Endothelial cell of hepatic sinusoid (primary cell): Measurements from ENCODE around the gene C20orf202.
"Not testable (repeated sequence)": the region's sequence is repeated elsewhere in the genome, so short reads cannot be mapped to it uniquely, and the experiment has no call there.

Source experiments
- in situ Hi-C: cut with HindIII; loops from 2 replicates; pipeline ENCODE4 v1.10.0; 2017; ENCODE audit warnings: low sequenced_read_pairs

Gene C20orf202

DNA sequence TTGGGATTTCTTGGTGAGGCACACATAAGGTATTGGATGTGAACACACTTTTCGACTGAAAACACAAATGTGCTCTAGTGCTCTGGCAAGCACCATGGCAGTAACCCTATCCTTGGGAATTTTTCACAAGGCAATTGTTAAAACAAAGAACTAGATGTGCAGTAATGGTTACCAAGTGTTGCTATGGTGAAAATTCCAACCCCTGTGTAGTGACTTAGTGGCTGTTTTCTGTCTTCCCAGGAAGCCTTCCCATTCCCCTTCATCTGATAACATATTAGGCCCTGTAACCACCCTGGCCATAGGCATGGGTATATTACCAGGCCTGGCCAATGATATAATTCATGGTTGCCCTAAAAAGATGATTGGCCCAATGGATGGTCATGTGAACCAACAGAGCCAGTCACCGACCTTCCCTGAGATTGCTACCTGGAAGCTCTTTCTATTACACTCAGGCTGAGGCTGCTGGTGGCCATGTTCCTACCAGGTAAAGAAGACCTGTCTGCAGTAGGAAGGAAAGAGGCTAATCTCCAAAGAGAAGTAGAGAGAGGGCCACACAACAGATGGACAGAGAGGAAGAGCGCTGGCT lies 4.1 kb downstream of the C20orf202 start:
- in situ Hi-C loops = no loop called here

DNA sequence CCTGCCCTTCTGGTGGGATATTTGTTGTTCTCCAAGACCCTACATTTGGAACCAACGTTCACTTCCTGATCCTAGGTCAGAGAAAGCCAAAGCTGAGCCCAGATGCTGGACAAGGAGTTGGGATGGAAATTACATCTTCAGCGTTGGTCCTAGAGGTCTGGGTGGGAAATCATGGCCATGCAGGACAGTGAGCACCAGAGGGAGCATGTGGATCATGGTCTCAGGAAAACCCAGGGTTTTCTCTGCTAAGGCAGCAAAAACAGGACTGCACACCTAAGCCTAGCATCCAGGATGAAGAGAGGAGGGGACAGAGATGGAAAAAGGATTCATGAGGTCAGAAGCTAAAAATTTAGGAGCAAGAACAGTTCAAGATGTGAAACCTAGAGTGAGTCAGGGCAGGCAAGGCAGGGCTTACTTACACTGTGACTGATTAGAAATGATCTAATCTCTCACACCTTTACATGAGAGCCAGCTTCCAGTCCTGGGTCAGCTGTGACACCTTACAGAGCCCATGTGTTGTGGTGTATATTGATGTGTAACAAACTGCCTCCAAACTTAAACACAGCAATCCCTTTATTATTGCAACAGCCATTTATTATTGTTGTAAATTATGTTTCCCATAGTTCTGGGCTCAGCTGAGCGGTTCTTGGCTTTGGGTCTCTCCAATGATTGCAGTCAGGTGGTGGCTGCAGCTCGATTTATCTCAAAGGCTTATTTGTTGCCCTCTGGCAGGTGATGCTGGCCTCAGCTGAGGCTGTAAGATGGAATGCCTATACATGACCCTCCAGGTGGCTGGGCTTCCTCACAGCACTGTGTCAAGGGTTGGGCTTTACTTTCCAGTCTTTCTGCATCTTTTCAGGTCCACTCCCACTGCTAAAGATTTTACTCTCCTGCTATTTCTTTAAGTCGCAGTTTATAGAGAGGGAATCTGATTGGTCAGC lies 6.5 kb downstream of the C20orf202 start:
- in situ Hi-C loops = no loop called here

DNA sequence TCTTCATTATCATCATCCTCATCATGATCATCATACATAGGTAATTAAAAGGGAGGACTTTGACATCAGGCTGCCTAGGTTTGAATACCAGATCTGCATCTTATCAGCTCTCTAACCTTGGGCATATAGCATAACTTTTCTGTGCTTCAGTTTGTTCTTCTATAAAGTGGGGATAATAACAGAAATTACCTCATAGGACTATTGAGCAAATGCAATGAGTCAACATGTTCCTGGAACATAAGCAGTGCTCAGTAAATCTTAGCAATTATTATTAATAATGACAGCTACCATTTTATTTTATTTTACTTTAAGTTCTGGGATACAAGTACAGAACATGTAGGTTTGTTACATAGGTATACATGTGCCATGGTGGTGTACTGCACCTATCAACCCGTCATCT lies 7.2 kb downstream of the C20orf202 start:
- in situ Hi-C loops = no loop called here

DNA sequence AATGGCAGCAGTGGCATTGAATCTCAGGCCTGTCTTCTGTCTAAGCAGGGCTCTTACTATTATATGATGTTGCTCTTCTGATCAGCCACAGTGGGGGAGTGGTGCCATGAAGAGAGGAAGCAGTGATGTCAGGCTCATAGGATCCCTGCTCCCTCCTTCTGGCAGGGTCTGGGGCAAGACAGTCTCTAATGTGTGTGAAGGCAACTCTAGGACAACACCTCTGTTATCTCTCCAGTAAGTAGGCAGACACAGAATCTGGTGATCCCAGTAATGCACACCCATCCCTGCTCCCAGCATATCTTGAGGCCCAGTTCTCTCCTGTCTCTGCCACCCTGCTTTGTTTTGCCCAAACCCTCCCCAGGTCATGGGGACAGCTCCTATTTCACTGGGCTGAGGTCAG lies 8.8 kb downstream of the C20orf202 start:
- in situ Hi-C loops = no loop called here

DNA sequence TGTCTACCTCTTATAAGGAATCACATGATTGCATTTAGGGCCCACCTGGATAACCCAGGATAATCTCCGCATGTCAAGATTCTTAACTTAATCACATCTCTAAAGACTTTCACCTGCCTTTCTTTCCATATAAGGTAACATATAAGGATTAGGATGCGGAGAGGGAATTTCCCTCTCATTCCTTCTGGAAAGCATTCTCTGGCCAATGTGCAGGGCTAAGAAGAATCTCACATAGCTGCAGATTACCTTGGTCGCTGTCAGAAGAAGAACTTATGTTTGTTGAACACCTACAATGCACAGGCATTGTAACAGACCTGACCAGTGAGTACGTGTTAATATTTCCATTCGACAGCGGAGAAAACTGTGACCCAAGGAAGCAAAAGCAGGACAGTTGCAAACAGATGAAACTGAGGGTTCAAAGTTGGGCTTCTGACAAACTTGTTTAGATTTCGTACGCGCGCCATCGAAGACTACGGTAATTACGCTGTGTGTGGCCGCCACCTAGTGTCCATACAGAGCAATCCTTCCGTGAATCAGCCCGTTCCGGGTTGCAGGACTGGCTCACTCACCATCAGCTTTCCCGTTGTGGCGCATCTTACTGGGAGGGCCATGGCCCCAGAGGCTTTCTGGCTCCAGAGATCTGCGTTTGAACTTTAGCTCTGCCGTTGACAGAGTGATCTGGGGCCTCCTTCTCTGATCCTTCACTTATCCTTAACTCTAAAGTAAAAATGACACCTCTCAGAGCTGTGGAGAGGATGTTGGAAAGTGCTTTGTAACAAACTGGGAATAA lies 9.5 kb downstream of the C20orf202 start:
- in situ Hi-C loops = no loop called here

DNA sequence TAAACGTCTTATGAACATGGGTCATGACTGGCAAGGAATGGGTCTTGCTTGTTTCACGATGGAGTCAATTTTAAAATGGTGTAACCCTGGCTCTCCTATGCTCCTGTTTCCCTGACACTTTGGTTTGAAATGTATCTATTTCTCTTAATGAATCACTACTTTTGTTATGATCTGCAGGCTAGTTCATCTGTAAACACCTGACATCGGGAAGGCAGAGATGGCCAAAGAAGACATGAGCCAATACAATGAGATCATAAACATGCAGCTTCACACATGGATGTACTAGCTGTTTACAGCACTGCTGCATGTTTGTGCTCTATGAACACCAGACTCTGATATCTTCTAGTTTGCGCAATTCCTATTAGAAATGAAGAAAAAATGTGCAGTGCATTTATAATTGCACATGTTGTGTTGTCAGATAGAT lies 11.6 kb downstream of the C20orf202 start:
- in situ Hi-C loops = no loop called here

DNA sequence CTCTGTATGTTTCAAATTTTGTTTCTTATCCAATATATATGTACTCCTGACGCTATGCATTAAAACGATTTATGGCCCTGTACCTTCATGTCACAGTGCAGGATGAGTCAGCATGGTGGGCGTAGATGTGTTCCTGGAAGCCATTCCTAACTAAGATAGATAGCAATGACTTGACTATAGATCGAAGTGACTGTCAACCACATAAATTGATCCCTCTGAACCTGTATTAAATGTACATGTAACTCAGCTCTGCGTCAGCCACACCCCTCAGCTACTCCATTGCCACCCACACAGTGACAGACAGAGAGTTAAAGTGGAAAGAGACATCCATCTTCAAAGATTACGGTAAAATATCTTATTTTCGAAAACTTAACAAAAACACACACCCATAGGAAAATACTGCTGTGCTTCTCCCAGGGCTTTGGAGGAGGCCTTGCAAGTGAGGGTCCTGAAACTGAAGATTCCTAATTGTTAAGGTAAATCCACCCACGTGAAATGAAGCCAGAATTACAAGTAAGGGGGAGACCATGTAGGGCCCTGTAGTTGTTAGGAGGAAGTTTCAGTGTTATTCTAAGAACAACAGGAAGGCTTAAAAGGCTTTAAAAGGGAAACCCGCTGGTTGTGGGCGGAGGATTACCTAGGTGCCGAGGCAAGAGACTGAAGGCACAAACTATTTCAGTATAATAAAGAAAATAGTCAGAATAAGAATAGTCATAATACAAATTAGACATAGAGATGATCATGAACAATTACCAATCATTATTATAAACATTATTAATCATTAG lies 12.3 kb downstream of the C20orf202 start:
- in situ Hi-C loops = no loop called here

DNA sequence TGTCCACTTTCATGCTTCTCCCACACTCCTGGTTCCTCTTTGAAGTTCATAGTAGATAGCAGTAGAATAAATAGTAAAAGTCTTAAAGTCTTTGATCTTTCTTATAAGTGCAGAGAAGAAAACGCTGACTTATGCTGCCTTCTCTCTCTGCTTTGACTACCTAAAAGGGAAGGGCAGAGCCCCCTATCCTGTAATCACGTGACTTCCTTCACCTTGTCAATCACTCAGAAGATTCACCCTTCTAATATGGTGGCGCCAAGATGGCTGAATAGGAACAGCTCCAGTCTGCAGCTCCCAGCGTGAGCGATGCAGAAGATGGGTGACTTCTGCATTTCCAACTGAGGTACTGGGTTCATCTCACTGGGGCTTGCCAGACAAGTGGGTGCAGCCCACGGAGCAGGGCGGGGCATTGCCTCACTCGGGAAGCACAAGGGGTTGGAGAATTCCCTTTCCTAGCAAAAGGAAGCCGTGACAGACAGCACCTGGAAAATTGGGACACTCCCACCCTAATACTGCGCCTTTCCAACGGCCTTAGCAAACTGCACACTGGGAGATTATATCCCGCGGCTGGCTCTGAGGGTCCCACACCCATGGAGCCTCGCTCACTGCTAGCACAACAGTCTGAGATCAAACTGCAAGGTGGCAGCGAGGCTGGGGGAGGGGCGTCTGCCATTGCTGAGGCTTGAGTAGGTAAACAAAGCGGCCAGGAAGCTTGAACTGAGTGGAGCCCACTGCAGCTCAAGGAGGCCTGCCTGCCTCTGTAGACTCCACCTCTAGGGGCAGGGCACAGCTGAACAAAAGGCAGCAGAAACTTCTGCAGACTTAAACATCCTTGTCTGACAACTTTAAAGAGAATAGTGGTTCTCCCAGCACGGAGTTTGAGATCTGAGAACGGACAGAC lies 13.5 kb downstream of the C20orf202 start:
- in situ Hi-C loops = not testable (repeated sequence)

DNA sequence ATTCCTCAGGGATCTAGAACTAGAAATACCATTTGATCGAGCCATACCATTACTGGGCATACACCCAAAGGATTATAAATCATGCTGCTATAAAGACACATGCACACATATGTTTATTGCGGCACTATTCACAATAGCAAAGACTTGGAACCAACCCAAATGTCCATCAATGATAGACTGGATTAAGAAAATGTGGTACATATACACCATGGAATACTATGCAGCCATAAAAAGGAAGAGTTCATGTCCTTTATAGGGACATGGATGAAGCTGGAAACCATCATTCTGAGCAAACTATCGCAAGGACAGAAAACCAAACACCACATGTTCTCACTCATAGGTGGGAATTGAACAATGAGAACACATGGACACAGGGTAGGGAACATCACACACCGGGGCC lies 19.5 kb downstream of the C20orf202 start:
- in situ Hi-C loops = not testable (repeated sequence)

DNA sequence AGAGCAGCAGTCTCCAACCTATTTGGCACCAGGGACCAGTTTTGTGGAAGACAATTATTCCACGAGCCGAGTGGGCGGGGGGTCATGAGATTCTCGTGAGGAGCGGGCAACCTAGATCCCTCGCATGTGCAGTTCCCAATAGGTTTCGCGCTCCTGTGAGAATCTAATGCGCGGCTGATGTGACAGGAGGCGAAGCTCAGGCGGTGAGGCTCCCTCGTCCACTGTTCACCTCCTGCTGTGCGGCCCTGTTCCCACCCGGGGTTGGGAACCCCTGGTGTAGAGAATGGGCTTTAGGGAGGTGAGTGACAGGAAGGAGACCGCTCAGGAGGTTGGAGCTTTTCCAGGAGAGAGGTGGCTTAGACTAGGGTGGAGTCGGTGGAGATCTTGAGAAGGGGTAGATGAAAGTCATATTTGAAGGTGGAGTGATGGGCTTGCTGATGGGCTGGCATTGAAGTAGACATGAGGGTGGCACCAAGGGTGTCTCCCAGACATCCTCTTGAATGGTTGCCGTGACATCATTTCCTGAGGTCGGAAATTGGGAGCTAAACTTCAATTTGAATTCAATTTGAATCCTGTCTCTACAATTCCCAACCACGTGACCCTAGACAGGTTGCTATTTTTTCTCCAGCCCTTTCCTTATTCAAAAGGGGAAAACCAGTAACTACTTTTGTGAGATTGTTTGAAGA lies 21.1 kb downstream of the C20orf202 start:
- in situ Hi-C loops = no loop called here

DNA sequence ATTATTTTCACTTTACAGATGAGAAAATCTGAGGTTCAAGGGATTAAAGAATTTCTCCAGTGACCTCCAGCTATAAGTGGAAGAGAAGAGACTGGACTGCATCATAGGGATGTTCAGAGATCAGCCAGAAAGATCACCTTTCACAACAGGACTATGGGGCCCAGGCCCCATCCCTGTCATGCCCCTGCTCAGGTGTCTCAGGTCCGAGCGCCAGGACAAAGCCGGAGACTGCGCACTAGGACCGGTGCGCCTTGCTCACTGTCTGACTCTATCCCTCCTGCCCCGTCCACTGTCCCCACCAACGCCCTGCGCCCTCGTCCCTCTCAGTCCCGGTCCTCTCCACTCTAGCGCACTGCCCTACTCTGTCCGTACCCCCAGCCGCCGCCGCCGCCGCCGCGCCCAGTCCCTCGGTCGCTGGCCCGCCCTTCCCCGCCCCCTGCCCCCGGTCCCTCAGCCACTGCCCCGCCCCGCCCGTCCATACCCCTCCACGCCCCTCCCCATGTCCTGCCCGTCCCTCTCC lies 22.1 kb downstream of the C20orf202 start:
- in situ Hi-C loops = no loop called here

DNA sequence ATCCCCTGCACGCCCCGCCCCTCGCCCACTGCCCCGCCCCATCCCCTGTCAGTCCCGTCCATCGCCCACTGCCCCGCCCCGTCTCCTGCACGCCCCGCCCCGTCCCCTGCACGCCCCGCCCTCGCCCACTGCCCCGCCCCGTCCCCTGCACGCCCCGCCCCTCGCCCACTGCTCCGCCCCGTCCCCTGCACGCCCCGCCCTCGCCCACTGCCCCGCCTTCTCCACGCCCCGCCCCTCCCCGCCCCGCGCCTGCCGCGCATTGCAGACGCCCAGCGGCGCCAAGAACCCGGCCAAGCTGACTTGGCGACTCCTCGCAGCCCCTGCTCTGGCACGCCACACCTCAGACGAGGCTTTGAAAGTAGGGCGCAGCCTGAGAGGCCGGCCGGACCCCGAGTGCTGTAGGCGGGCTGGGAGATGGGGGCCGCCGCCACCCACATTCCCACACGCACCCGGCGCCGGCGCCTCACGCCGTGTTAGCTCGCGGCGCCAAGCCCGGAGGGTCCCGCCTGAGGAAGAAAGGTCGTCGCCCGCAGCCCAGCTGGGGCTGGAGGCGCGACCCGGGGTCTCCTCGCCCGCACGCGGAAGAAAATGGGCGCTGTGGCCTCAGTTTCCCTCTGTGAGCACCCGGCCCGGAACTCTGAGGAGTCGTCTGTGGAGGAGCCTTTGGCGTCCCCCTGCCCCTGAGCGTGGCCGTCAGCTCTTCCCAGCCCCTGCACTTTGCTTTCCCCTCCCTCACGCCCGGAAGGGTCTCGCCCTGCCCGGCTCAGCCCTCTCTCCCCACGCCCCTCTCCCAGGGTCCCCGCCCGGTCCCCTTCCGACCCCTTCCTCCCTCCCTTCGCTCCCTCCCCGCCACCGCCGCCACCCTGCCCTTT lies 22.8 kb downstream of the C20orf202 start, which contains the start of gene RAD21L1:
TSS of gene RAD21L1 (plus strand) at position 262 of the 872 bp plus-strand sequence. CDS start 2,410 bp downstream, outside the sequence.
- in situ Hi-C loops = no loop called here

DNA sequence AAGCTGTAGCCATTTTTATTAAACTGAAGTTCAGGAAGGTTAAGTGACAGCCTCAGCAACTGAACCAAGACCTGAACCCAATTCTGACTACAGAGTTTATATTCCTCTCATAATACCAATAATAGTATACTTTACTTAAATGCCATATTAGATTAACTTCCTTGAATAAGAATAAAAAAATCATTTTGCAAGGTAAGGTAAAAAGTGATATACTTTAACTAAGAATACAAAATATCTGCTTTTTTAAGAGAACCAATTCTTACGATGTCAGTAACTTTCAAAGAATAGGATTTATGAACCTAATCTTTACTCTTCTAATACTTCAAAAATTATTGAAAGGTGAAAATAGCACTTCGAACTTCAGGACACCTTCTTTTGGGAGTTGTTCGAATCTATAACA lies 26.3 kb downstream of the C20orf202 start:
- in situ Hi-C loops = no loop called here

DNA sequence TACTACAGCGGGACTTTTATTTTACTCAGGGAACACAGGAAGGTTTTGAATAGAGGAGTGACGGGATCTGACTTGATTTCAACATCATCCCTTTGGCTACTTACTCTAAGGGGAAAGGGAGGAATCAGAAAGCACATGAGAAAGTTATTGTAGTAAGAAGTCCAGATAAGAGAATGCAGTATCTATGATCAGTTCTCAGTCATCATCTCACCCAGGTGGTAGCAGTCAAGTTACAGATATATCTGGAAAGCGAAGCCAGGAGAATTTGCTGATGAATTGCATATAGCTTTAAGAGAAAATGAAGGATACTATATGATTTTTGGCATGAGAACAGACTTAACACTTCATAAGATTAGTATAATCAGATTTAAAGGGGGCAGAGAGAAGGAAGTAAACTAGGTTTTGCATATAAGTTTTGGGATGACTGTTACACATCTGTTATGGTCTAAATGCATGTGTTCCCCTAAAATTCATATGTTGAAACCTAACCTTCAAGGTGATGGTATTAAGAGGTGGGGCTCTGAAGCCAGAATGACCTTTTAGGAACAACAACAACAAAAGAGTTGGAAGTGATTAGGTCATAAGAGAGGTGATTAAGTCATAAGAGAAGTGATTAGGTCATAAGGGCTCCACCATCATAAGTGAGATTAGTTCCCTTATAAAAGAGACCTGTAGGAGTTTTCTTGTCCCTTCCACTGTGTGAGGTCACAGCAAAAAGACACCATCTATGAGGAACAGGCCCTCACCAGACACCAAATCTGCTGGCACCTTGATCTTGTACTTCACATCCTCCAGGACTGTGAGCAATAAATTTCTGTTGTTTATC lies 29.2 kb downstream of the C20orf202 start:
- in situ Hi-C loops = no loop called here

DNA sequence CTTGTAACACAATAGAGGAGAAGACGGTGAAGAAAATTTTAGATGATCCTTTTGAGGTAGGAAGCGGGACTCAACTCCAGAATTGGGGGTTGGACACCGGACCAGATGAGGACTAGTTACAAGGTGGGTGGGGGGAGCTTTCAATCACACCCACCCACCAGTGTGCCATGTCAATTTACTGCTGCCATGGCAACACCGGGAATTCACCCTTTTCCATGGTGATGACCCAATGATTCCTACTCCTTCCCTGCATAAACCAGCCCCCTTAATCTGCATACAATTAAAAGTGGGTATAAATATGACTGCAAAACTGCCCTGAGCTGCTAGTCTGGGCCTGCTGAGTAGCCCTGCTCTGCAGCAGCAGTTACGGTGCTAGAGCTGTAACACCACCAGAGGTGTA lies 37.3 kb downstream of the C20orf202 start:
- in situ Hi-C loops = no loop called here

DNA sequence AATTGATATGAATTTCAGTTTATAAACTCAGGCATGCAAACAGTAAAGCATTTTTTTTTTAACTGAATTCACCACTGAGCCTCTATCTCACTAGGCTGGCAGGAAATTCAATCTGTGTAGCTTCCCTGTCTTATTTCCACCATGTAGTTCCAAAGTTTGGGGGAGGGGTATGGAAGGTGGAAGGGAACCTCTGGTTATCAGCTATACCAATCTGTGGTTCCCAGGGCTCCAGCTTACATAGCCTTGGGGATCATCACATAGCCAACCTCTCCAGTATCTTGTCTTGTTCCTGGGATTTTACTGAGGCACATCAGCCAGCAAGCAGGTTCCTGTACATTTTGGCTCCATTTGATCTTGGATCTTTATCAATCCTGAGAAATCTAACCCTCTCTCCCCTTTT lies 38.2 kb downstream of the C20orf202 start:
- in situ Hi-C loops = no loop called here

DNA sequence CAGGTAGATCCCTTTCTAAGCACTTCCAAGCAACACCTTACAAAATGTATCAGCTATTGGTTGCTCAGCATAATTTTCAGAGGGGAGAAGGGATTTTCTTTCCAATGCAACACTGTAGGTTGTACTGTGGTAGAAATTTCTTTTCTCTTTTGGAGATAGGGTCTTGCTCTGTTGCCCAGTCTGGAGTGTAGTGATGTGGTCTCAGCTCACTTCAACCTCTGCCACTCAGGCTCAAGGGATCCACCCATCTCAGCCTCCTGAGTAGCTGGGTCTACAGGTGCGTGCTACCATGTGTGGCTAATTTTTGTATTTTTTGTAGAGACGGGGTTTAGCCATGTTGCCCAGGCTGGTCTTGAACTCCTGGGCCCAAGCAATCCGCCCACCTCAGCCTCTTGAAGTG lies 38.8 kb downstream of the C20orf202 start:
- in situ Hi-C loops = no loop called here
